GM12865 (cell line): ENCODE results near the gene KIF7.
"Not testable (repeated sequence)": the region's sequence is repeated elsewhere in the genome, so short reads cannot be mapped to it uniquely, and the experiment has no call there.

ENCODE experiments used
- DNase-seq: peaks from one replicate; pipeline ENCODE4 v3.0.0; 2010; ENCODE audit warnings: low read depth
- H3K4me3 ChIP-seq: 2 replicates; pipeline ENCODE4 v1.5.1; 2011; ENCODE audit warnings: mild to moderate bottlenecking, low read depth, low read length, control low read depth
- CTCF ChIP-seq: IDR thresholded peaks from 2 replicates; pipeline ENCODE4 v1.5.1; 2011; ENCODE audit warnings: low read length, control low read depth, low read depth, inconsistent platforms; ENCODE audit not compliant: insufficient read depth; ENCODE audit errors: missing control alignments

Gene KIF7

GRCh38 chr15:89690276-89691218, 35.3 kb upstream of the KIF7 start, which contains the start of the genes PEX11A and WDR93:
Gene PEX11A (minus strand): TSS chr15:89690754. CDS start chr15:89690632, 122 bp downstream.
Gene WDR93 (plus strand): TSS chr15:89690811. CDS start chr15:89701747, 10,936 bp downstream.
- peak; percentile 86 for DNase-seq
- H3K4me3 ChIP-seq = peak within 1 kb of the TSS; percentile 66
- no peak for TF ChIP-seq CTCF

GRCh38 chr15:89689930-89690275, 34.6 kb upstream of the KIF7 start:
- H3K4me3 ChIP-seq = peak overlapping the region; percentile 66
- not testable (repeated sequence) for DNase-seq

GRCh38 chr15:89686522-89686921, 31.3 kb upstream of the KIF7 start:
- no peak overlapping the region for H3K4me3 ChIP-seq
- TF ChIP-seq CTCF = no peak
- no peak for DNase-seq

GRCh38 chr15:89685995-89686394, 30.7 kb upstream of the KIF7 start:
- no peak for TF ChIP-seq CTCF
- no peak overlapping the region for H3K4me3 ChIP-seq
- DNase-seq = no peak

GRCh38 chr15:89681146-89681545, 25.9 kb upstream of the KIF7 start:
- H3K4me3 ChIP-seq = no peak overlapping the region
- TF ChIP-seq CTCF = no peak
- no peak for DNase-seq

GRCh38 chr15:89680282-89680873, 25.1 kb upstream of the KIF7 start:
- no peak for DNase-seq
- no peak overlapping the region for H3K4me3 ChIP-seq
- TF ChIP-seq CTCF = no peak

GRCh38 chr15:89679212-89679611, 23.9 kb upstream of the KIF7 start, which contains the start of gene PLIN1:
Gene PLIN1 (minus strand): TSS chr15:89679367. CDS start chr15:89677489, 1,878 bp downstream.
- TF ChIP-seq CTCF = no peak
- no peak for DNase-seq
- H3K4me3 ChIP-seq = no peak within 1 kb of the TSS
